Muscle layer of duodenum (tissue), 2 donors: ENCODE results near the gene MEGF10.
A peak's percentile ranks its signal among the peaks of the same experiment; 100 is the strongest.

ENCODE experiments used
- H3K27ac ChIP-seq: one replicate; pipeline ENCODE4 v1.7.0; 2013; ENCODE audit warnings: mild to moderate bottlenecking, low read length
- H3K27me3 ChIP-seq: one replicate; pipeline ENCODE4 v1.7.0; 2013; ENCODE audit warnings: low read depth, mild to moderate bottlenecking, control low read depth, low read length
- H3K36me3 ChIP-seq, 2 donors: one replicate each; pipeline ENCODE4 v1.7.0; 2013; ENCODE audit warnings: low read length in 2 of 2, control low read depth in 1 of 2, mild to moderate bottlenecking in 1 of 2; ENCODE audit not compliant: insufficient read depth in 2 of 2, control insufficient read depth in 1 of 2
- H3K4me1 ChIP-seq, 2 donors: one replicate each; pipeline ENCODE4 v1.7.0; 2013; ENCODE audit warnings: low read length in 2 of 2, mild to moderate bottlenecking in 2 of 2, control low read depth in 1 of 2, moderate library complexity in 1 of 2; ENCODE audit not compliant: insufficient read depth in 2 of 2, control insufficient read depth in 1 of 2
- H3K4me3 ChIP-seq, 2 donors: one replicate each; pipeline ENCODE4 v1.7.0; 2013; ENCODE audit warnings: low read length in 2 of 2, low read depth in 1 of 2, mild to moderate bottlenecking in 1 of 2
- H3K9me3 ChIP-seq, 2 donors: one replicate each; pipeline ENCODE4 v1.7.0; 2013; ENCODE audit warnings: low read length in 2 of 2, control low read depth in 1 of 2, mild to moderate bottlenecking in 1 of 2; ENCODE audit not compliant: control insufficient read depth in 1 of 2
- donor health status: healthy.

The MEGF10 gene

GRCh38 chr5:127417528-127417927 lies 126.9 kb downstream of the MEGF10 start:
- H3K4me1 ChIP-seq, result no peaks in the 10 kb centered on the region
- H3K36me3 ChIP-seq, result no peaks in the 10 kb centered on the region
- H3K27me3 ChIP-seq, result no peaks in the 10 kb centered on the region
- H3K4me3 ChIP-seq, result no peak overlapping the region
- H3K9me3 ChIP-seq, result no peaks in the 10 kb centered on the region
- no peak overlapping the region for H3K27ac ChIP-seq

- no peaks in the 10 kb centered on the region for H3K4me1 ChIP-seq
- no peak overlapping the region for H3K4me3 ChIP-seq
- H3K9me3 ChIP-seq, result no peaks in the 10 kb centered on the region
- H3K36me3 ChIP-seq, result no peaks in the 10 kb centered on the region
- H3K27me3 ChIP-seq, result no peaks in the 10 kb centered on the region
- no peak overlapping the region for H3K27ac ChIP-seq
Measured at GRCh38 chr5:127418367-127418766, 127.8 kb downstream of the MEGF10 start.

GRCh38 chr5:127418974-127419682 lies 128.5 kb downstream of the MEGF10 start:
- Histone ChIP-seq H3K27me3 (no peaks in the 10 kb centered on the region), H3K9me3 (no peaks in the 10 kb centered on the region), H3K4me1 (no peaks in the 10 kb centered on the region), H3K4me3 (no peak overlapping the region), H3K27ac (no peak overlapping the region), H3K36me3 (no peaks in the 10 kb centered on the region)

- no peaks in the 10 kb centered on the region for H3K36me3 ChIP-seq
- no peaks in the 10 kb centered on the region for H3K4me1 ChIP-seq
- no peaks in the 10 kb centered on the region for H3K9me3 ChIP-seq
- no peak overlapping the region for H3K4me3 ChIP-seq
- no peak overlapping the region for H3K27ac ChIP-seq
- no peaks in the 10 kb centered on the region for H3K27me3 ChIP-seq
Measured at GRCh38 chr5:127419683-127420257, 129.2 kb downstream of the MEGF10 start.

- H3K4me1 ChIP-seq, result no peaks in the 10 kb centered on the region
- H3K4me3 ChIP-seq, result no peak overlapping the region
- no peak overlapping the region for H3K27ac ChIP-seq
- no peaks in the 10 kb centered on the region for H3K9me3 ChIP-seq
- H3K36me3 ChIP-seq, result no peaks in the 10 kb centered on the region
- no peaks in the 10 kb centered on the region for H3K27me3 ChIP-seq
Measured at GRCh38 chr5:127420758-127421157, 130.2 kb downstream of the MEGF10 start.

GRCh38 chr5:127421471-127421870 lies 130.9 kb downstream of the MEGF10 start:
- Histone ChIP-seq H3K27ac (no peak overlapping the region), H3K4me1 (no peaks in the 10 kb centered on the region), H3K4me3 (no peak overlapping the region), H3K27me3 (no peaks in the 10 kb centered on the region), H3K9me3 (no peaks in the 10 kb centered on the region), H3K36me3 (no peaks in the 10 kb centered on the region)

- H3K9me3 ChIP-seq, result no peaks in the 10 kb centered on the region
- H3K4me3 ChIP-seq, result no peak overlapping the region
- H3K27ac ChIP-seq, result no peak overlapping the region
- H3K27me3 ChIP-seq, result no peaks in the 10 kb centered on the region
- H3K4me1 ChIP-seq, result no peaks in the 10 kb centered on the region
- no peaks in the 10 kb centered on the region for H3K36me3 ChIP-seq
Measured at GRCh38 chr5:127423173-127423798, 132.7 kb downstream of the MEGF10 start.

- no peak overlapping the region for H3K4me3 ChIP-seq
- H3K27ac ChIP-seq, result no peak overlapping the region
- no peaks in the 10 kb centered on the region for H3K9me3 ChIP-seq
- H3K4me1 ChIP-seq, result no peaks in the 10 kb centered on the region
- no peaks in the 10 kb centered on the region for H3K27me3 ChIP-seq
- H3K36me3 ChIP-seq, result no peaks in the 10 kb centered on the region
Measured at GRCh38 chr5:127425037-127425436, 134.4 kb downstream of the MEGF10 start.

- H3K27me3 ChIP-seq, result no peaks in the 10 kb centered on the region
- no peak overlapping the region for H3K4me3 ChIP-seq
- H3K27ac ChIP-seq, result no peak overlapping the region
- H3K36me3 ChIP-seq, result no peaks in the 10 kb centered on the region
- H3K9me3 ChIP-seq, result no peaks in the 10 kb centered on the region
- H3K4me1 ChIP-seq, result no peaks in the 10 kb centered on the region
Measured at GRCh38 chr5:127425868-127426267, 135.3 kb downstream of the MEGF10 start.

GRCh38 chr5:127426661-127427060 lies 136.1 kb downstream of the MEGF10 start:
- Histone ChIP-seq H3K27me3 (no peaks in the 10 kb centered on the region), H3K27ac (no peak overlapping the region), H3K36me3 (no peaks in the 10 kb centered on the region), H3K4me1 (no peaks in the 10 kb centered on the region), H3K4me3 (no peak overlapping the region), H3K9me3 (no peaks in the 10 kb centered on the region)

GRCh38 chr5:127428276-127428675 lies 137.7 kb downstream of the MEGF10 start:
- Histone ChIP-seq H3K9me3 (no peaks in the 10 kb centered on the region), H3K36me3 (no peaks in the 10 kb centered on the region), H3K4me3 (no peak overlapping the region), H3K27ac (peak overlapping the region; percentile 11), H3K27me3 (no peaks in the 10 kb centered on the region), H3K4me1 (no peaks in the 10 kb centered on the region)
